ENCODE measurements around the gene STRA8. TPM values are rescaled to one million over a fixed set of nuclear protein-coding genes. Genes with fewer than 3 reads are reported as not detected.
A peak's percentile ranks its signal among the peaks of the same experiment; 100 is the strongest.
"Not testable (repeated sequence)": the region's sequence is repeated elsewhere in the genome, so short reads cannot be mapped to it uniquely, and the experiment has no call there.

The STRA8 gene
- total RNA-seq, 1 donor from 2014 or later, result not detected

DNA sequence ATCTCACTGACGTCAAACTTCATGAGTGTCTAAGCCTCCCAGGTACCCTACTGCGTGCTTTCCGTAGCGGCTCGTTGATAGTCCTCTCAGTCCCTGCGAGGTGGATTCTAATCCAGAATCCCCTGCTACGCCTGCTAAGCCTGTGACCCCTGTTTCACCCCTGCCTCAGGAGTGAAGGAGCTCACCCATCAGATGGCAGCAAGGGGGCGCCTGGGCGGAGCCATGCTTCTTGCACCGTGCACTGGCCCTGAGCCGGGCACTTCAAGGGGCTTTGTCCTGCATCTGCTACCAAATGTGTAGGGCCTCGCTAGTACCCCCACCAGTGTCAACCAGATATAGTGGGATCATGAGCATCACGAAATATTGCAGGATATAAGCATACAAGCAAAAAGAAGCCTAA, 918 bp upstream of the STRA8 start:
- DNase-seq (ENCODE audit: low spot score) (no peak), ATAC-seq (no peak)
- intact Hi-C loops (cut with DNase I), result no loop called here

GRCh38 chr7:135234095-135234494, 457 bp downstream of the STRA8 start:
- DNase-seq (ENCODE audit: low spot score); ATAC-seq; intact Hi-C loops (cut with DNase I): not testable (repeated sequence)

GRCh38 chr7:135234727-135235126, 1.1 kb downstream of the STRA8 start:
- intact Hi-C loops (cut with DNase I), result no loop called here

DNA sequence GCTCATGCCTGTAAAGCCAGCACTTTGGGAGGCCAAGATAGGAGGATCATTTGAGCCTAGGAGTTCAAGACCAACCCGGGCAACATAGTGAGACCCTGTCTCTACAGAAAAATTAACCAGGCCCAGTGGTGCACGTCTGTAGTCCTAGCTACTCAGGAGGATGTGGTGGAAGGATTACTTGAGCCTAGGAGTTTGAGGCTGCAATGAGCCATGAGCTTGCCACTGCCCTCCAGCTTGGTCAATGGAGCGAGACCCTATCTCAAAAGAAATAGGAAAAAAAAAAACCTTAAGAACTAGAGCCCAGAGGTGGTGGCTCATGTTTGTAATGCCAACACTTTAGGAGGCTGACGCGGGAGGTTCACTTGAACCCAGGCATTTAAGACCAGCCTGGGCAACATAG, 2.2 kb downstream of the STRA8 start:
- DNase-seq (ENCODE audit: low spot score), result no peak
- intact Hi-C loops (cut with DNase I), result no loop called here
- ATAC-seq, result no peak

More at GRCh38 chr7:135234727-135235126, 1.1 kb downstream of the STRA8 start:
- DNase-seq (ENCODE audit: low spot score) (no peak), ATAC-seq (no peak)

GRCh38 chr7:135236727-135237126, 3.1 kb downstream of the STRA8 start:
- intact Hi-C loops (cut with DNase I), result no loop called here

DNA sequence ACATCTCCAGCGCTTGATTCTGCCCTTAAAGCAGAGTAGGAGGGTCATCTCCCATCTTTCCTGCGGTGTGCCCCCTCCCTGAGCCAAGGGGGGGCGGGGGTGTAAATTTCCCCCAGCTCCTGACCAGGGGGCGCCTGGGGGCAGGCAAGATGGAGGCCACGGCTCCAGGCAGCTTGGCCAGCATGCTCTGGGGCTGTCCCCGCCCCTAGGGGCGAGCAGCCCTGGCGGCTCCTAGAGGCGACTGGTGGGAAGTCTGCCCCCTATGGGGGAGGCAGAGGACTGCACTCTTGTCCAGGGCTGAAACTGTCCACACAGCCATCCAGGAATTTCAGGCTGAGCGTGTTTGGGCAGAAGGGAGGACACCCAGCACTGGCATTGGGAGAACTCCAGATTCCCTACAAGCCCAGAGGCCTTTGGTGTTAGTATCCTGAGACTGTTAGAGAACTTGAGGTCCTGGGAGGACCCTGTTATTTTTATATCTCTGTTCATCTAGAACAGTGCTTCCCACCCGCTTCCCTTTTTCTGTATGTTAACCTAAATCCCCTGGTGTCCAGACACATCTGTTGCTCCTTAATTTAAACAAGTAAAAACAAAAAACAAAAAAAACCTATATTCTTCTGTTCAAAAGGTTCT, 4.6 kb downstream of the STRA8 start:
- ATAC-seq, result no peak

More at GRCh38 chr7:135236727-135237126, 3.1 kb downstream of the STRA8 start:
- no peak for DNase-seq (ENCODE audit: low spot score)
- no peak for ATAC-seq

DNA sequence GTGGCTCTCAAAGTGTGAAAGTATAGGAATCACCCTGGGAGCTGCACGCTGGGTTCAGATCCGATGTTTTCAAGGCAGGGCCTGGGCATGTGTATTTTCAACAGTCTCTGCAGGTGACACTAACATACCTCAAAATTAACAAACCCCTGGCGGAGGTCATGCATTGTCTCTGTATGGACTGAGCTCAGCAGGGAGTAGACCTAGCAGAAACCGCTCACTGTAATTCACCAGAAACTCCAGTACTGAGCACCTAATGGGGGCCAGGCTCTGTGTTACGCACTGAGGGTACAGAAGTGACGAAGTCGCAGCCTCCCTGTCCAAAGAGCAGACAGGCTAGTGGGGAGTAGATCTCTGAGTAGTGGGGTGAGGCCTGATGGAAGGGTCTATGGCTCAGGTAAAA, 5.6 kb downstream of the STRA8 start:
- DNase-seq (ENCODE audit: low spot score), result no peak
- ATAC-seq, result no peak
- intact Hi-C loops (cut with DNase I), result no loop called here

More for the DNA sequence above, 4.6 kb downstream of the STRA8 start:
- DNase-seq (ENCODE audit: low spot score), result no peak
- intact Hi-C loops (cut with DNase I), result no loop called here

GRCh38 chr7:135240441-135240840, 6.8 kb downstream of the STRA8 start:
- ATAC-seq (peak; percentile 39), DNase-seq (ENCODE audit: low spot score) (no peak)
- intact Hi-C loops (cut with DNase I), result no loop called here

DNA sequence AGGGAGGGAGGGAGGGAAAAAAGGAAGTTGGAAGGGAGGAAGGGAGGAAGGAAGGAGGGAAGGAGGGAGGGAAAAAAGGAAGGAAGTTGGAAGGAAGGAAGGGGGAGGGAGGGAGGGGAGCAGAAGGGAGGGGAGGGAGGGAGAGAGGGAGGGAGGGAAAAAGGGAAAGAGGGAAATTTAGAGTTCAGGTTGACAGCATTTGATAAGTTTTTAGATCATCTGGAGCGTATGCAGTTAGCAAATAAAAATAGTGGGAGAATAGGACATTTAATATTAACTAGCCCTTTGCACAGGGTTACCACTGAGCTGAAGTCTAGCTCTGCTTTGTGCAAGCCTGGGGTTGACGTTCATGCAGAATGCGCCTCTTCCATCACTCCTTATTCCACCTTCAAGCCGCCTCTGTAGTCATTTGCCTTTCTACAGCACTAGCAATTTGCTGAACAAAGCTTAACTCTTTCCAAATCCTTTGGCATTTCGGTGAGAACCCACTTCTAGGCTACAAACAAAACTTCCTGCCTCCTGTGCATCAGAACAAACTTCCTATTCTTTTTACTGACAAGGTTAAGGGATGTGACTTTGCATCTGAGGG, 8.6 kb downstream of the STRA8 start:
- intact Hi-C loops (cut with DNase I), result no loop called here

DNA sequence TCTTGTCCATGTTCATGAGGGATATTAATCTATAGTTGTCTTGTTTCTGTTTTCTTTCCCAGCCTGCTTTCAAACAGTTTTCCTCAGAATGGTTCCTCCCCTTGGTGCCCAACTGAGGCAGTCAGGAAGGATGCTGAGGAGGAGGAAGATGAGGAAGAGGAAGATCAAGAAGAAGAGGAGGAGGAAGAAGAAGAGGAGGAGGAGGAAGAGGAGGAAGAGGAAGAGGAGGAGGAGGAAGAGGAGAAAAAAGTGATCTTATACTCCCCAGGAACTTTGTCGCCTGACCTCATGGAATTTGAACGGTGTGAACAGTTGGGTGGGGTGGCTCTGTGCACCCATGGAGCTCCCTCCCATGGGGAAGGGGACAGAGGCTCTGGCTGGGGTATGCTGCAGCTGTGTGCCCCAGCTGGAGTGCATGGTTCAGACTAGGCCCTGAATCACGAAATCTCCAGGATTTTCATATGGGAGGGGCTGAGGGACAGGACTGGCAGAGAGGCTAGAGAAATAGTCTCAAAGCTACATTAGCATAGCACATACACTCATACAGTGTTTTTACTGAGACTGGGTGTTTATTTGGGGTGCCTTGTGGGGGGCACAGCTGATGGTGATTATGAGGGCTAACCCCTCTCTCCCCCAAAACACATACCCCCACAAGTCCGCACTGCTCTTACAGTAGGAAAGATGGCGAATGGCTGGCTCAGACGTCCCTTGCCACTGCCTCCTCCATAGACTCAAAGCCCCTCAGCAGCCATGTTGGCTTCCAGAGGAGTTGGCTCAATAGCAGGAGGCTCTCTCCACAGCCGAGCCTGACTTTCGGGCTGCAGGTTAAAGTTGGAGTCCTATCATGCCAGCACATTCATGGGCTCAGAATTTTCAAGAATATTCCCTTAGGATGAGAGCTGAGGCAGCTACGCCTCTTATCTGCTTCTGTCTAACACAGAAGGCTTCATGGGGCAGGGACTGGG, 11.9 kb downstream of the STRA8 start:
- DNase-seq (ENCODE audit: low spot score) (no peak), ATAC-seq (no peak)
- intact Hi-C loops (cut with DNase I), result no loop called here

More for the DNA sequence above, 8.6 kb downstream of the STRA8 start:
- ATAC-seq (no peak), DNase-seq (ENCODE audit: low spot score) (no peak)

- no peak for DNase-seq (ENCODE audit: low spot score)
Measured at GRCh38 chr7:135246191-135246825, 12.7 kb downstream of the STRA8 start.

GRCh38 chr7:135247746-135248471, 14.3 kb downstream of the STRA8 start:
- no peak for ATAC-seq
- no peak for DNase-seq (ENCODE audit: low spot score)
- intact Hi-C loops (cut with DNase I), result no loop called here

More at GRCh38 chr7:135246191-135246825, 12.7 kb downstream of the STRA8 start:
- no peak for ATAC-seq
- intact Hi-C loops (cut with DNase I), result no loop called here

GRCh38 chr7:135248546-135248945, 14.9 kb downstream of the STRA8 start:
- ATAC-seq, result no peak
- DNase-seq (ENCODE audit: low spot score), result no peak
- intact Hi-C loops (cut with DNase I), result no loop called here

- DNase-seq (ENCODE audit: low spot score) (no peak), ATAC-seq (no peak)
- intact Hi-C loops (cut with DNase I), result no loop called here
Measured at GRCh38 chr7:135251496-135252391, 18.1 kb downstream of the STRA8 start.

GRCh38 chr7:135253851-135254771, 20.5 kb downstream of the STRA8 start:
- peak; percentile 76 for DNase-seq (ENCODE audit: low spot score)
- intact Hi-C loops (cut with DNase I), result no loop called here
- ATAC-seq, result peak; percentile 90

- ATAC-seq (no peak), DNase-seq (ENCODE audit: low spot score) (no peak)
- intact Hi-C loops (cut with DNase I), result no loop called here
Measured at GRCh38 chr7:135257790-135258189, 24.2 kb downstream of the STRA8 start.

- intact Hi-C loops (cut with DNase I), result no loop called here
- ATAC-seq (no peak), DNase-seq (ENCODE audit: low spot score) (no peak)
Measured at GRCh38 chr7:135258585-135258984, 24.9 kb downstream of the STRA8 start.

All from sciatic nerve (tissue), 2 donors.